CD14-positive monocyte (primary cell): ENCODE measurements around the gene CCDC89. TPM values are rescaled to one million over a fixed set of nuclear protein-coding genes. Genes with fewer than 3 reads are reported as not detected.
A peak's percentile ranks its signal among the peaks of the same experiment; 100 is the strongest.

ENCODE experiments used
- DNase-seq, 3 donors: peaks; one replicate each; pipeline ENCODE4 v3.0.0-alpha.2; 2011 to 2022
- H2AFZ ChIP-seq: 2 replicates; pipeline ENCODE4 v1.6.0; 2012; ENCODE audit warnings: mild to moderate bottlenecking, low read depth, low read length, inconsistent platforms; ENCODE audit not compliant: insufficient read depth, poor library complexity, severe bottlenecking
- H3K27ac ChIP-seq, 2 donors: 1 replicate in 1 of 2; 2 replicates in 1 of 2; pipeline ENCODE4 v1.5.1; 2012 to 2013; ENCODE audit warnings: low read length in 2 of 2, control low read depth in 1 of 2, inconsistent platforms in 1 of 2, low read depth in 1 of 2, mild to moderate bottlenecking in 1 of 2
- H3K27me3 ChIP-seq, 2 donors: one replicate each; pipeline versions ENCODE4 v1.6.0 to v1.6.1; 2011 to 2013; ENCODE audit warnings: low read length in 2 of 2; ENCODE audit not compliant: control insufficient read depth in 2 of 2, insufficient read depth in 2 of 2
- H3K36me3 ChIP-seq, 2 donors: replicated peaks in 1 of 2; 1 replicate in 1 of 2; 2 replicates in 1 of 2; pipeline versions ENCODE4 v1.5.1 to v1.6.1; 2012 to 2013; ENCODE audit warnings: low read length in 2 of 2, control low read depth in 1 of 2, inconsistent platforms in 1 of 2, mild to moderate bottlenecking in 1 of 2; ENCODE audit not compliant: insufficient read depth in 2 of 2, control insufficient read depth in 1 of 2
- H3K4me1 ChIP-seq, 2 donors: 1 replicate in 1 of 2; 2 replicates in 1 of 2; pipeline versions ENCODE4 v1.5.1 to v1.6.1; 2012 to 2013; ENCODE audit warnings: low read length in 2 of 2, control low read depth in 1 of 2, inconsistent platforms in 1 of 2, mild to moderate bottlenecking in 1 of 2, moderate library complexity in 1 of 2; ENCODE audit not compliant: insufficient read depth in 2 of 2, control insufficient read depth in 1 of 2
- H3K4me2 ChIP-seq: replicated peaks from 2 replicates; pipeline ENCODE3; 2012; ENCODE audit warnings: low read length, moderate library complexity, mild to moderate bottlenecking; ENCODE audit not compliant: poor library complexity, severe bottlenecking; ENCODE audit errors: extremely low read depth
- H3K4me3 ChIP-seq, 3 experiments: fragments of 200-600 bp in 1 of 3; sonication (generic) in 1 of 3; replicated peaks in 1 of 3; 1 replicate in 2 of 3; 2 replicates in 1 of 3; pipeline ENCODE4 v1.5.1; 2011 to 2013; ENCODE audit warnings: low read length in 3 of 3, mild to moderate bottlenecking in 3 of 3, control low read depth in 2 of 3, low read depth in 2 of 3, inconsistent platforms in 1 of 3, moderate library complexity in 1 of 3
- H3K79me2 ChIP-seq: 2 replicates; pipeline ENCODE4 v1.6.0; 2012; ENCODE audit warnings: mild to moderate bottlenecking, control low read depth, inconsistent platforms, low read length, moderate library complexity; ENCODE audit not compliant: insufficient read depth
- H3K9ac ChIP-seq: 2 replicates; pipeline ENCODE4 v1.6.0; 2017; ENCODE audit warnings: low read length, mild to moderate bottlenecking; ENCODE audit not compliant: insufficient read depth, poor library complexity, severe bottlenecking
- H3K9me3 ChIP-seq, 2 donors: replicated peaks in 1 of 2; 1 replicate in 1 of 2; 2 replicates in 1 of 2; pipeline versions ENCODE4 v1.5.1 to v1.6.1; 2012 to 2013; ENCODE audit warnings: low read length in 2 of 2, control low read depth in 1 of 2; ENCODE audit not compliant: control insufficient read depth in 1 of 2, insufficient read depth in 1 of 2
- H4K20me1 ChIP-seq: 2 replicates; pipeline ENCODE4 v1.6.0; 2012; ENCODE audit warnings: mild to moderate bottlenecking, low read length, control low read depth, moderate library complexity; ENCODE audit not compliant: insufficient read depth
- H3K27ac Mint-ChIP-seq, 7 donors: one replicate each; pipeline ENCODE4 v1.8.0; 2020; ENCODE audit warnings: mild to moderate bottlenecking in 7 of 7, mixed read lengths in 7 of 7, moderate library complexity in 6 of 7, inconsistent platforms in 2 of 7
- H3K27me3 Mint-ChIP-seq, 3 donors: one replicate each; pipeline ENCODE4 v1.8.0; 2021 to 2022; ENCODE audit warnings: low read depth in 3 of 3, mild to moderate bottlenecking in 3 of 3, mixed read lengths in 3 of 3, moderate library complexity in 3 of 3, inconsistent platforms in 1 of 3
- H3K36me3 Mint-ChIP-seq, 2 donors: one replicate each; pipeline ENCODE4 v1.8.0; 2020; ENCODE audit warnings: mixed read lengths in 2 of 2, inconsistent platforms in 1 of 2, mild to moderate bottlenecking in 1 of 2
- H3K4me1 Mint-ChIP-seq: one replicate; pipeline ENCODE4 v1.8.0; 2020; ENCODE audit warnings: mild to moderate bottlenecking, mixed read lengths
- H3K4me3 Mint-ChIP-seq, 2 donors: one replicate each; pipeline ENCODE4 v1.8.0; 2020; ENCODE audit warnings: mild to moderate bottlenecking in 2 of 2, mixed read lengths in 2 of 2, moderate library complexity in 1 of 2
- H3K9me3 Mint-ChIP-seq, 7 donors: one replicate each; pipeline ENCODE4 v1.8.0; 2020 to 2022; ENCODE audit warnings: mixed read lengths in 7 of 7, mild to moderate bottlenecking in 6 of 7, moderate library complexity in 6 of 7, inconsistent platforms in 2 of 7
- CTCF ChIP-seq: fragments of 200-600 bp; IDR thresholded peaks from one replicate; pipeline ENCODE4 v1.8.0; 2022; ENCODE audit warnings: antibody characterized with exemption, mild to moderate bottlenecking
- WGBS: methylation state at CpG from one replicate; pipeline ENCODE4 v1.1.5; 2013; ENCODE audit warnings: missing lambda C conversion rate; ENCODE audit not compliant: insufficient coverage; 5-methylcytosine and 5-hydroxymethylcytosine counted together
- intact Hi-C, 2 donors: fragments of 100-400 bp; cut with micrococcal nuclease; formaldehyde crosslinking; loops; one replicate each; pipeline versions ENCODE4 v1.15.0 to v1.15.1; 2023
- polyA minus RNA-seq: library from RNA; depleted of rRNA, polyadenylated mRNA; stranded (reverse); fragments of >200 nt; gene quantifications from 2 replicates; pipeline ENCODE4 v1.2.3, GENCODE V29; 2012
- polyA plus RNA-seq, 3 donors: library from polyadenylated mRNA; depleted of rRNA in 1 of 3; unstranded in 2 of 3; stranded (reverse) in 1 of 3; fragments of 300-500 nt in 2 of 3; fragments of >200 nt in 1 of 3; fragmentation: Illumina TruSeq in 2 of 3; gene quantifications; 1 replicate in 2 of 3; 2 replicates in 1 of 3; pipeline ENCODE4 v1.2.3, GENCODE V29; 2012 to 2021
- total RNA-seq, 12 experiments: library from RNA in 1 of 12; stranded (reverse) in 1 of 12; fragments of 120-200 nt in 1 of 12; gene quantifications; one replicate each; pipeline ENCODE4 v1.2.4 and lab custom pipeline; 2013 to 2026; ENCODE audit warnings: mixed read lengths in 6 of 12, inconsistent platforms in 1 of 12

Gene CCDC89
- total RNA-seq (2013), result not detected
- polyA plus RNA-seq, result not detected
- polyA minus RNA-seq, result not detected in 2 replicates
- total RNA-seq (lab: John Stamatoyannopoulos, UW), result 0 to 0.58 (median 0) reads per million in 11 experiments

GRCh38 chr11:85685820-85686459, at the start of gene CCDC89:
Gene CCDC89, minus strand, starts transcription at chr11:85686195. Its CDS starts 65 bp downstream, at chr11:85686130.
- Mint-ChIP-seq H3K4me3 (no peak within 1 kb of the TSS), H3K4me1 (peaks cover 15% of the 10 kb centered on the region), H3K27me3 (peaks cover 0 to 2% (median 1%) of the 10 kb centered on the region in 3 donors), H3K36me3 (no peaks in the 10 kb centered on the region), H3K27ac (peak within 1 kb of the TSS in 1 of 7 donors; percentile 1), H3K9me3 (no peaks in the 10 kb centered on the region)
- Histone ChIP-seq H3K27ac (no peak within 1 kb of the TSS), H4K20me1 (no peaks in the 10 kb centered on the region), H3K36me3 (no peaks in the 10 kb centered on the region), H2AFZ (no peak within 1 kb of the TSS), H3K4me3 (no peak within 1 kb of the TSS), H3K4me1 (peaks cover 0 to 7% of the 10 kb centered on the region in 2 donors), H3K27me3 (no peaks in the 10 kb centered on the region), H3K4me2 (no peak within 1 kb of the TSS), H3K79me2 (no peaks in the 10 kb centered on the region), H3K9ac (no peak within 1 kb of the TSS), H3K9me3 (no peaks in the 10 kb centered on the region)
- intact Hi-C loops, result no loop called here
- WGBS, result 91% methylated on average over 10 of the region's 13 CpGs
- TF ChIP-seq CTCF, result no peak
- no peak for DNase-seq

- DNase-seq, result no peak
- Histone ChIP-seq H3K4me2 (no peak overlapping the region), H4K20me1 (no peaks in the 10 kb centered on the region), H3K4me3 (no peak overlapping the region), H3K4me1 (peaks cover 0 to 4% of the 10 kb centered on the region in 2 donors), H3K79me2 (no peaks in the 10 kb centered on the region), H2AFZ (no peak overlapping the region), H3K27me3 (no peaks in the 10 kb centered on the region), H3K9me3 (no peaks in the 10 kb centered on the region), H3K27ac (no peak overlapping the region), H3K9ac (no peak overlapping the region), H3K36me3 (no peaks in the 10 kb centered on the region)
- Mint-ChIP-seq H3K4me1 (peaks cover 6% of the 10 kb centered on the region), H3K9me3 (peaks cover 0 to 9% (median 2%) of the 10 kb centered on the region in 7 donors), H3K36me3 (no peaks in the 10 kb centered on the region), H3K27me3 (peaks cover 0 to 2% (median 0%) of the 10 kb centered on the region in 3 donors), H3K4me3 (no peak overlapping the region), H3K27ac (no peak overlapping the region)
- TF ChIP-seq CTCF, result no peak
- intact Hi-C loops, result no loop called here
Observed at GRCh38 chr11:85732965-85733364, 47.0 kb upstream of the CCDC89 start.
